Mucosa of descending colon (tissue), 3 donors: ENCODE results near the gene FRS3. TPM values are rescaled to one million over a fixed set of nuclear protein-coding genes. Genes with fewer than 3 reads are reported as not detected.

ENCODE experiments used
- ATAC-seq: fragments of 200-7000 bp; cut with Tn5 transposase; one replicate; pipeline ENCODE4 v1.9.1; 2020; ENCODE audit warnings: mild to moderate bottlenecking, moderate library complexity
- DNase-seq, 3 donors: peaks; one replicate each; pipeline ENCODE4 v3.0.0-alpha.2; 2020
- H3K36me3 ChIP-seq: fragments of 200-600 bp; one replicate; pipeline ENCODE4 v1.8.0; 2021; ENCODE audit warnings: low read depth, mild to moderate bottlenecking
- H3K4me1 ChIP-seq: fragments of 200-600 bp; one replicate; pipeline ENCODE4 v1.8.0; 2021; ENCODE audit warnings: low read depth, mild to moderate bottlenecking
- H3K4me3 ChIP-seq: fragments of 200-600 bp; one replicate; pipeline ENCODE4 v1.8.0; 2021; ENCODE audit warnings: mild to moderate bottlenecking
- H3K9me3 ChIP-seq: fragments of 200-600 bp; one replicate; pipeline ENCODE4 v1.8.0; 2021; ENCODE audit warnings: mild to moderate bottlenecking
- intact Hi-C, 2 donors: fragments of 100-400 bp; cut with DNase I in 1 of 2; cut with micrococcal nuclease in 1 of 2; formaldehyde crosslinking; loops; one replicate each; pipeline versions ENCODE4 v1.11.0 to v1.11.1; 2022; cut with DNase I, micrococcal nuclease
- total RNA-seq, 3 donors: library from RNA; stranded (reverse); fragmentation: NEBNext Ultra II Directional in 2 of 3; extraction: Animal tissue kit (Norgen Biotek cat#: 25700) in 2 of 3; gene quantifications; one replicate each; pipeline versions ENCODE4 v1.2.1 to v1.2.4, GENCODE V29; 2021 to 2023
- TF ChIP-seq, protein P1 (sequence below): fragments of 200-600 bp; IDR thresholded peaks from one replicate; pipeline ENCODE4 v1.8.0; 2022; ENCODE audit warnings: antibody characterized with exemption, mild to moderate bottlenecking
- donor health status: DM: no; HTN: no; CAD: no; lungs with moderate emphysema.
- donor health status: DM: no; HTN: no; CAD: no.
- donor health status: DM: no; HTN: yes; CAD: no.

FRS3 gene
- total RNA-seq, 3 donors from 2014 or later = 3.6 to 7.9 (median 4.6) TPM

DNA sequence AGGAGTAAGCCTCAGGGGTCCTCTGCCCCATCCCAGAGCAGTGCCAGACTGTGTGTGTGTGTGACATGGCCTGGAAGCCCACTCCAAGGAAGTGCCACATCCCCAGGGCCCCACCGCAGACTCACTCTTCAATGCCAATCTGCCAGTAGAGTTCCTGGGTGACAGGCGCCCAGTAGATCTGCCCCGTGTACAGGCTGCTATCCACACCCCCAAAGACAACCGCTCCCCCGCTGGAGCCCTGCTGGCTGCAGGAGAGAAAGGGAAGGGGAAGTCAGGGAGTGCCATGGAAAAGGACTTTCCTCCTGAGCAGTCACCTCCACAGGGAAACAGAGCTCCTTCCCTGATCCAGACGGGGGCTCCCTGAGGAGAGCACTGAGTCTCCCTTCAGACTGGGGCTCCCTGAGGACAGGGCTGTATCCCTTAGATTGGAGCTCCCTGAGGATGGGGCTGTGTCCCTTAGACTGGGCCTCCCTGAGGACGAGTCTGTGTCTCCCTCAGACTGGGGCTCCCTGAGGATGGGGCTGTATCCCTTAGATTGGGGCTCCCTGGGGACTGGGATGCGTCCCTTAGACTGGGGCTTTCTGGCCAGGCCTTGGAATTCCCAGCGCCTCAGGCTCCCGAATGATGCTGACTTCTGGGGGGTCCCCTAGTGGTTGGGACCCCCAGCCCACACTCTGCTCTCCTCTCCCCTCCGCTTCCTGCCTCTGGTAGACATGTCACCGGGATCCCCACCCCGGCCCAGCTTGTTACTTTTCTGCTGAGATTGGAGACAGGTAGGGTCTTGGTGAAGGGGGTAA is 39.1 kb downstream of the FRS3 start:
- peak in 2 of 3 donors; percentile 48 to 67 for DNase-seq
- Histone ChIP-seq H3K9me3 (no peaks in the 10 kb centered on the region), H3K4me3 (no peak overlapping the region), H3K4me1 (peaks cover 18% of the 10 kb centered on the region), H3K36me3 (no peaks in the 10 kb centered on the region)
- intact Hi-C loops = no loop called here
- peak; percentile 5 for ATAC-seq
- TF ChIP-seq, protein P1, sequence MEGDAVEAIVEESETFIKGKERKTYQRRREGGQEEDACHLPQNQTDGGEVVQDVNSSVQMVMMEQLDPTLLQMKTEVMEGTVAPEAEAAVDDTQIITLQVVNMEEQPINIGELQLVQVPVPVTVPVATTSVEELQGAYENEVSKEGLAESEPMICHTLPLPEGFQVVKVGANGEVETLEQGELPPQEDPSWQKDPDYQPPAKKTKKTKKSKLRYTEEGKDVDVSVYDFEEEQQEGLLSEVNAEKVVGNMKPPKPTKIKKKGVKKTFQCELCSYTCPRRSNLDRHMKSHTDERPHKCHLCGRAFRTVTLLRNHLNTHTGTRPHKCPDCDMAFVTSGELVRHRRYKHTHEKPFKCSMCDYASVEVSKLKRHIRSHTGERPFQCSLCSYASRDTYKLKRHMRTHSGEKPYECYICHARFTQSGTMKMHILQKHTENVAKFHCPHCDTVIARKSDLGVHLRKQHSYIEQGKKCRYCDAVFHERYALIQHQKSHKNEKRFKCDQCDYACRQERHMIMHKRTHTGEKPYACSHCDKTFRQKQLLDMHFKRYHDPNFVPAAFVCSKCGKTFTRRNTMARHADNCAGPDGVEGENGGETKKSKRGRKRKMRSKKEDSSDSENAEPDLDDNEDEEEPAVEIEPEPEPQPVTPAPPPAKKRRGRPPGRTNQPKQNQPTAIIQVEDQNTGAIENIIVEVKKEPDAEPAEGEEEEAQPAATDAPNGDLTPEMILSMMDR = no peak

DNA sequence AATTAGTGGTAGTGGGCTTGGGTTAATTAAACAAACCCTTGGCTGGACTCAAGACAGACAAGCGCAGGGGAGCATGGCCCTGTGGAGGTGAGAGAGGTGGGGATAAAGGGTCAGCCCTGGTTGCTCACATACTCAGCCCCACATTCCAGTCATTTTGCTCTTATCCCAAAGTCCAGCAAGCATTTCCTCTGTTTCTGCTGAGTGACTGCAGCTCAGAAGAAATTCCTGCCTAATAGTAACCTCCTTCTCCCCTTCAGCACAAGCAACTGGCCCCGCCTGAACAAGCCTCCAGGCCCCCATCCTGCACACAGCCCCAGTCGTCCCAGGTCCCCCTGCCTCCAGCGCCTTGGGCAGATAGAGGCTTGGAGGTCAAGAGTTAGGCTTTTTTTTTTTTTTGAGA is 40.7 kb downstream of the FRS3 start:
- ATAC-seq (no peak), DNase-seq (no peak)
- intact Hi-C loops = no loop called here
- Histone ChIP-seq H3K9me3 (no peaks in the 10 kb centered on the region), H3K4me1 (peaks cover 19% of the 10 kb centered on the region), H3K4me3 (no peak overlapping the region), H3K36me3 (no peaks in the 10 kb centered on the region)
- TF ChIP-seq, protein P1 = no peak

DNA sequence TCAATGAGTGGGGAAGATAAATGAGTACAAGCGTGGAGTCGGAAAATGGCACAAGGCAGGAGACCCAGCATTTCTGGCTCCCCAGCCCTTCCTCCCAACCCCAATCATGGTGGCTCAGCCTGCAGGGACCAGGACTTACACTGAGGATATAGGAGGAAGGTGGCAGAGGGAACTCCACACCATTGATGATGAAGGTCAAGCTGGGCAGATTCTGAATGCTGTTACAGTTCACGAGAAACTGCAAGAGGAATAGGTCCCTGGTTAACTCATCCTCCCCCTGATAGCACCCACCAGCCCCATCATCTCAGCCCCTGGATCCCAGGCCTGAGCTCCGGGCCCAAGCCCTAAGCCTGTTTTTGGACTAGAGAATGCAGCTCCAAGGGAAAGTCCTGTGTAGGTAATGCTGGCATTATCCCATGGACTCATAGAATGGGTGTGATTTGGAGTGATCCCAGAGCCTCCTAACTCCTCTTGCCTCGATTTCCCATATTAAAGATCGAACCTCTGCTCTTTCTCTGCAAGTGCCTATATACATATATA is 42.0 kb downstream of the FRS3 start:
- Histone ChIP-seq H3K9me3 (no peaks in the 10 kb centered on the region), H3K4me1 (peaks cover 30% of the 10 kb centered on the region), H3K4me3 (no peak overlapping the region), H3K36me3 (no peaks in the 10 kb centered on the region)
- TF ChIP-seq, protein P1 = no peak
- intact Hi-C loops = no loop called here
- ATAC-seq (no peak), DNase-seq (no peak)

DNA sequence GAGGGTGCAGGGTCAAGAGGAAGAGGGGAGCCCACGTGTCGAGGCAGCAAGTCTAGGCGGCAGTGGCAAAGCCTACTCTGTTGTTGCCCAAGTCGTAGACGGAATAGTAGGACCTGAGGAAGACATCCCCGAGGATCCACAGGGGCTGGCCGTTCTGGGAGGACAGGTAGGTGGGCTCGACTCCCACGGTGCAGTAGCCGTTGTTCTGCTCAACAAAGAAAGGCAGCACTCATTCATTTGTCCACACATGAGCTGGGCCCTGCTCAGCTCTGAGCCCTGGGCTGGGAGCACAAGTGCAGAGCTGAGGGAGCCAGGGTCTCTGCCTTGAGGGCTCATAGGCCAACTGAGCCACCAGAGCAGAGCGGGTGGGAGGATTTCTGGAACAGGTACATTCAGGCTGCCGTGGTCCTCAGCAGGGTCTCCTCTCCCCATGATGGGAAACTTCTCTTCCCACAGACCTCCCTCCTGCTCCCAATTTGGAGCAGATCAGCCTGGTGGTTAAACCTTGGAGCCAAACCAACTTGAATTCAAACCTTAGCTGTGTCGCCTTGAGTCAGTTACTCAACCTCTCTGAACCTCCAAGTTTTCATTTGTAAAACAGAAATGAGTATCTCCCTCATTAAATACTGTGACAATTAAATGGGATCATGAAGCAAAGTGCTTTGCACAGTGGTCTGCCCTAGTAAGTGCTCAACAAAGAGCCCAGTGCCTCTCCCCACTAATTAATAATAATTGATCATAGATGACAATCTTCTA is 42.7 kb downstream of the FRS3 start:
- intact Hi-C loops = no loop called here
- DNase-seq (peak in 2 of 3 donors; percentile 35 to 50), ATAC-seq (no peak)
- H3K4me1 ChIP-seq = peaks cover 28% of the 10 kb centered on the region
- TF ChIP-seq, protein P1 = no peak
- no peaks in the 10 kb centered on the region for H3K9me3 ChIP-seq
- H3K36me3 ChIP-seq = no peaks in the 10 kb centered on the region
- no peak overlapping the region for H3K4me3 ChIP-seq

DNA sequence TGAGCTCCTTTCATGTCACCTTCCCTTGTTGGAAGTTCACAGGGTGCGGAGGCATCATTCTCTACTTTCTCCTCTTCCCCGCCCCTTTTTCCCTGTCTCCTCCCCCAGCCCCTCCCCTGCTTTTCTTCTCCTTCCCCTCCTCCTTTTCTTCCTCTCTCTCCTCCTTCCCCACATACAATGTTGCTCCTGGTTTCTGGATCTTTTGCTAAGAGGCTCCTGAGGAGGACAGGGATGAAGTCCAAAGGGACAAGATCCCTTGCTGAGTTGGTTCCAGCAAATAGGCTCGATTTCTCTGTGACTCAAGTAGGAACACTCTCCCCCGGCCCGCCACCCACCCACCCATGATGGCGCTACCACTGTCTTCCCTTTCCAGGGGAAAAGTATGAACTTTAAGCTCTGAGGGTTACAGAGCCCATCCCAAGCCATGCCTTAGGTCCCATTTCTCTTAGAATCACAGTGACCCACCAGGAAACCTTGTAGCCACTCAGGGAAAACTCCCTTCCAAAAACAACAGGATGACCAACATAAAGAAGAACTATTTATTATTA is 43.4 kb downstream of the FRS3 start:
- ATAC-seq (no peak), DNase-seq (peak in 2 of 3 donors; percentile 25 to 54)
- intact Hi-C loops = no loop called here
- H3K9me3 ChIP-seq = no peaks in the 10 kb centered on the region
- no peaks in the 10 kb centered on the region for H3K36me3 ChIP-seq
- H3K4me1 ChIP-seq = peaks cover 25% of the 10 kb centered on the region
- TF ChIP-seq, protein P1 = no peak
- no peak overlapping the region for H3K4me3 ChIP-seq
